ENCODE data around the gene GPR31. TPM values are rescaled to one million over a fixed set of nuclear protein-coding genes. Genes with fewer than 3 reads are reported as not detected.

Gene GPR31
- total and polyA plus RNA-seq, 9 donors: 0.34 TPM; not detected in 8

DNA sequence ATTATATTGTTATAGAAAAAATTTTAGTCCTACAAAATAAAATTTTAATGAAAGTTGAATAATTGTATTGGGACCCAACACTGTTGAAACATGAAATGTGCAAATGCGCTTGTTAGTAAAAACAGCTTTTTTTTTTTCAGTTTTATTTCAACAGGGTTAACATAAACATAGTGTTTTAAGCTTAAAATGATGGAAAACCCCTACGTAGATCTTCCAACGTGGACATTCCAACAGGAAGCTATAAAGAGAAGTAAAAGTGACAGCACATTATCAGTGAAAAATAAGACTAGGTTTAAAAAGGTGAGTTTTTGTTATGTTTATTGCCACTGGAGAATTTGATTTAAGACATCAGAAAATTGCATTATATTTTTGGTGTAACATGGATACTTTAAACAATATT is 6.5 kb upstream of the GPR31 start:
- WGBS, 3 donors: 47 to 52% (median 52%) methylated on average over 3 of the region's 3 CpGs
- intact Hi-C loops (cut with DNase I): no loop called here
- H3K9me3 ChIP-seq: no peaks in the 10 kb centered on the region
- no peak overlapping the region for H3K4me3 ChIP-seq
- no peaks in the 10 kb centered on the region for H3K36me3 ChIP-seq
- TF ChIP-seq POLR2A (IDR thresholded peaks at IDR 0.05) (no peak), EP300 (IDR thresholded peaks at IDR 0.05) (no peak), CTCF (IDR thresholded peaks at IDR 0.05) (no peak)
- H3K27me3 ChIP-seq: no peaks in the 10 kb centered on the region
- no peak overlapping the region for H3K27ac ChIP-seq
- no peak for DNase-seq
- H3K4me1 ChIP-seq (ENCODE audit: insufficient read depth): no peaks in the 10 kb centered on the region

DNA sequence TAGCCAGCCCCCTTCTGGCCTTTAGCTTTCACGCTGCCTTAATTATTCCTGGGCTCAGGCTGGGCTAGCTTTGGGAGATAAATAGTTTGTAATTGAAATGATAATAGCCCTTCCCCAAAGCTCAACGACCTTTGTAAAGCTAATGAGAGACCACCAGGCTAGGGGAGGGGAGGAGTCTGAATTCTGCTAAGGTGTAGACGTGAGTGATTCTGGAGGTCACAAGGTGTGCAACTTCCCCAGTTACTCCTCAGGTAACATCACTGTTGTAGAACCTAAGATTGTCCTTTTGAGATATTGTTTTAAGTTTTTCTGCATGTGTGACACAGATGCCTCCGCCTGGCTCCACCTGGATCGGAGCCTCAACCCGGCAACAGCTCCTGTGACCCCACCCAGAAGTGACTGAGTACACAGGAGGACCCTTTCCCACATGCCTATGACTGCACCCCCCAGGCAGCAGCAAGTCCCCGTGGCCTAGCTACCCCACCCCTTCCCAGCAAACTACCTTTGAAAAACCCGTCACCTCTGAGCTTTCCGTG is 5.8 kb upstream of the GPR31 start:
- TF ChIP-seq CTCF (IDR thresholded peaks at IDR 0.05) (no peak), EP300 (IDR thresholded peaks at IDR 0.05) (no peak), POLR2A (IDR thresholded peaks at IDR 0.05) (no peak)
- no peak overlapping the region for H3K4me3 ChIP-seq
- H3K9me3 ChIP-seq: no peaks in the 10 kb centered on the region
- 76 to 81% (median 80%) methylated on average over 9 of the region's 9 CpGs for WGBS, 3 donors
- no peaks in the 10 kb centered on the region for H3K4me1 ChIP-seq (ENCODE audit: insufficient read depth)
- intact Hi-C loops (cut with DNase I): no loop called here
- no peak for DNase-seq
- H3K36me3 ChIP-seq: no peaks in the 10 kb centered on the region
- no peaks in the 10 kb centered on the region for H3K27me3 ChIP-seq
- no peak overlapping the region for H3K27ac ChIP-seq

DNA sequence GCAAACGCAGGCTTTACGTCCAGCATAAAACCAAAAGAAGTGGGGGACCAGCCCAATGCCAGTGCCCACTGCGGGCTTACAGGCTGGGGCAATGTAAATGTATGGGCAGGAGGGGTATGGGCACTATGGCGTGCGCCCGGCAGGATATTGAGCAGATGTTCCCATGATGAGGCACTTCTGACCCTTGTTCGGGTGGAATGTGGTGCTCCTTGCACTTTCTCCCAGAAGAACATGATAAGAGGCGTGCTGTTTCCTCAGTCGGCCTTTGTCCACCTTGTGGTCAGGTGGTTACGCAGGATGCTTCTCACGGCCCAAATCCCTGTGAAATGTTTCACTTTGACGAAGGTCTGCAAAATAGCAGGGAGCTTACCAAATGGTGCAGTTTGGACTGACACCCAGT is 4.8 kb upstream of the GPR31 start:
- WGBS, 3 donors: 77 to 81% (median 78%) methylated on average over 12 of the region's 12 CpGs
- no peaks in the 10 kb centered on the region for H3K9me3 ChIP-seq
- H3K36me3 ChIP-seq: no peaks in the 10 kb centered on the region
- intact Hi-C loops (cut with DNase I): no loop called here
- no peak overlapping the region for H3K27ac ChIP-seq
- H3K4me1 ChIP-seq (ENCODE audit: insufficient read depth): no peaks in the 10 kb centered on the region
- H3K4me3 ChIP-seq: no peak overlapping the region
- no peak for TF ChIP-seq EP300 (IDR thresholded peaks at IDR 0.05)
- DNase-seq: no peak
- no peaks in the 10 kb centered on the region for H3K27me3 ChIP-seq

DNA sequence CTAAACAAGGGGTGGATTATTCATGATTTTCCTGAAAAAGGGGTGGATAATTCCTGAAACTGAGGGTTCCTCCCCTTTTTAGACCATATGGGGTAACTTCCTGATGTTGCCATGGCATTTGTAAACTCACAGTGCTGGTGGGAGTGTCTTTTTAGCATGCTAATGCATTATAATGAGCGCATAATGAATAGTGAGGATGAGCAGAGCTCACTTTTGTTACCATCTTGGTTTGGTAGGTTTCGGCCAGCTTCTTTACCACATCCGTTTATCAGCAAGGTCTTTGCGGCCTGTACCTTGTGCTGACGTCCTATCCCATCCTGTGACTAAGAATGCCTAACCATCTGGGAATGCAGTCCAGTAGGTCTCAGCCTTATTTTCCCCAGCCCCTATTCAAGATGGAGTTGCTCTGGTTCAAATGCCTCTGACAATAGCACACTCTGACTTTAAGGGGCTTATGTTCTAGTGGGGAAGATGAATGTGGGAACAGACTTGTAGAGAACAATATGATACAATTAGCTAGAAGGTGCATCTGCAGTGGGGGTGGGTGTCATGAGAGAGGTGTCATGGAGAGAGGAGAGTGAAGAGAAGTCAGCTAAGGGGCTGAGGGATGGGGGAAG is 4.2 kb upstream of the GPR31 start:
- intact Hi-C loops (cut with DNase I): no loop called here
- TF ChIP-seq EP300 (IDR thresholded peaks at IDR 0.05) (no peak), CTCF (IDR thresholded peaks at IDR 0.05) (no peak), POLR2A (IDR thresholded peaks at IDR 0.05) (no peak)
- Histone ChIP-seq H3K4me1 (ENCODE audit: insufficient read depth) (no peaks in the 10 kb centered on the region), H3K36me3 (no peaks in the 10 kb centered on the region), H3K27me3 (no peaks in the 10 kb centered on the region), H3K9me3 (no peaks in the 10 kb centered on the region), H3K27ac (no peak overlapping the region), H3K4me3 (no peak overlapping the region)
- DNase-seq: no peak
- 96 to 98% (median 97%) methylated on average over 5 of the region's 5 CpGs for WGBS, 3 donors

GRCh38 chr6:167157414-167157813 is 366 bp downstream of the GPR31 start:
- WGBS, 3 donors: 93 to 97% (median 93%) methylated on average over 19 of the region's 19 CpGs
- H3K4me3 ChIP-seq: no peak overlapping the region
- no peaks in the 10 kb centered on the region for H3K27me3 ChIP-seq

More at GRCh38 chr6:167157414-167157813, 366 bp downstream of the GPR31 start:
- TF ChIP-seq CTCF (IDR thresholded peaks at IDR 0.05) (no peak), EP300 (IDR thresholded peaks at IDR 0.05) (no peak), POLR2A (IDR thresholded peaks at IDR 0.05) (no peak)
- no peaks in the 10 kb centered on the region for H3K36me3 ChIP-seq
- H3K27ac ChIP-seq: no peak overlapping the region
- no peak for DNase-seq
- H3K9me3 ChIP-seq: no peaks in the 10 kb centered on the region
- intact Hi-C loops (cut with DNase I): no loop called here
- no peaks in the 10 kb centered on the region for H3K4me1 ChIP-seq (ENCODE audit: insufficient read depth)
